Activated naive CD4-positive, alpha-beta T cell treated with Interleukin-2 at 50 U/mL for 16 hours (primary cell): ENCODE results near the gene IFNGR1.
"Not testable (repeated sequence)": the region's sequence is repeated elsewhere in the genome, so short reads cannot be mapped to it uniquely, and the experiment has no call there.

Experiments
- DNase-seq: peaks from one replicate; pipeline ENCODE4 v3.0.0-alpha.2; 2020

Gene IFNGR1

GRCh38 chr6:137210903-137211302 is 8.3 kb downstream of the IFNGR1 start:
- DNase-seq = no peak

- DNase-seq = no peak
Observed at GRCh38 chr6:137208279-137208678, 10.9 kb downstream of the IFNGR1 start.

- not testable (repeated sequence) for DNase-seq
Observed at GRCh38 chr6:137207457-137207856, 11.7 kb downstream of the IFNGR1 start.

GRCh38 chr6:137206577-137206976 is 12.6 kb downstream of the IFNGR1 start:
- no peak for DNase-seq

- no peak for DNase-seq
Observed at GRCh38 chr6:137203256-137203655, 15.9 kb downstream of the IFNGR1 start.

- DNase-seq = no peak
Observed at GRCh38 chr6:137202078-137202477, 17.1 kb downstream of the IFNGR1 start.

GRCh38 chr6:137201006-137201405 is 18.2 kb downstream of the IFNGR1 start:
- DNase-seq = no peak

GRCh38 chr6:137200288-137200687 is 18.9 kb downstream of the IFNGR1 start:
- no peak for DNase-seq

- DNase-seq = no peak
Observed at GRCh38 chr6:137197684-137198645, 21.2 kb downstream of the IFNGR1 start.

- DNase-seq = no peak
Observed at GRCh38 chr6:137193256-137194070, 25.7 kb downstream of the IFNGR1 start.

GRCh38 chr6:137192821-137193220 is 26.4 kb downstream of the IFNGR1 start:
- no peak for DNase-seq

GRCh38 chr6:137191670-137192069 is 27.5 kb downstream of the IFNGR1 start:
- no peak for DNase-seq

- DNase-seq = no peak
Observed at GRCh38 chr6:137191236-137191635, 27.9 kb downstream of the IFNGR1 start.

- DNase-seq = no peak
Observed at GRCh38 chr6:137190583-137191094, 28.5 kb downstream of the IFNGR1 start.

- DNase-seq = no peak
Observed at GRCh38 chr6:137188855-137189254, 30.3 kb downstream of the IFNGR1 start.

GRCh38 chr6:137185290-137185689 is 33.9 kb downstream of the IFNGR1 start:
- DNase-seq = no peak

- DNase-seq = no peak
Observed at GRCh38 chr6:137182654-137183073, 36.5 kb downstream of the IFNGR1 start.

GRCh38 chr6:137181891-137182653 is 37.1 kb downstream of the IFNGR1 start:
- no peak for DNase-seq

GRCh38 chr6:137177611-137178010 is 41.6 kb downstream of the IFNGR1 start:
- DNase-seq = no peak

- DNase-seq = no peak
Observed at GRCh38 chr6:137176729-137177128, 42.5 kb downstream of the IFNGR1 start.

- no peak for DNase-seq
Observed at GRCh38 chr6:137175868-137176245, 43.3 kb downstream of the IFNGR1 start.

- no peak for DNase-seq
Observed at GRCh38 chr6:137175157-137175867, 43.9 kb downstream of the IFNGR1 start.
